H1 (cell line): Measurements from ENCODE around the gene PLB1. TPM values are rescaled to one million over a fixed set of nuclear protein-coding genes. Genes with fewer than 3 reads are reported as not detected.

Experiments used
- CTCF ChIA-PET: fragments of 300-600 bp; sonication (Branson Sonifier 250); formaldehyde crosslinking; loops from one replicate; lab custom pipeline; 2021; ENCODE audit not compliant: partially characterized antibody; lab: Charles Lee
- POLR2A ChIA-PET: fragments of 300-600 bp; sonication (Branson Sonifier 250); formaldehyde crosslinking; loops from one replicate; lab custom pipeline; 2021; ENCODE audit warnings: inconsistent platforms; ENCODE audit not compliant: partially characterized antibody; lab: Charles Lee
- DNase-seq, 2 experiments: peaks; one replicate each; pipeline versions ENCODE4 v3.0.0 to v3.0.0-alpha.2; 2010 to 2022; ENCODE audit warnings: low spot score in 2 of 2, low read depth in 1 of 2, mixed read lengths in 1 of 2
- FAIRE-seq: peaks from 2 replicates; lab custom pipeline; 2011; peaks lifted over from hg19 to GRCh38; lab: Jason Lieb, UNC
- H2AFZ ChIP-seq: 2 replicates; pipeline ENCODE4 v1.8.1; 2012; ENCODE audit warnings: low read length, inconsistent platforms
- H2AK5ac ChIP-seq: 2 replicates; pipeline ENCODE4 v1.6.1; 2013; ENCODE audit warnings: low read depth, low read length
- H2BK120ac ChIP-seq: replicated peaks from 2 replicates; pipeline ENCODE3; 2013; ENCODE audit warnings: low read depth, low read length, inconsistent platforms
- H2BK12ac ChIP-seq: 2 replicates; pipeline ENCODE4 v1.6.1; 2013; ENCODE audit warnings: low read depth, low read length
- H2BK15ac ChIP-seq: 2 replicates; pipeline ENCODE4 v1.6.1; 2013; ENCODE audit warnings: low read length
- H2BK20ac ChIP-seq: 2 replicates; pipeline ENCODE4 v1.6.1; 2013; ENCODE audit warnings: low read length
- H2BK5ac ChIP-seq: 2 replicates; pipeline ENCODE4 v1.6.1; 2013; ENCODE audit warnings: low read depth, low read length
- H3K14ac ChIP-seq: 2 replicates; pipeline ENCODE4 v1.6.1; 2013; ENCODE audit warnings: inconsistent platforms; ENCODE audit not compliant: insufficient read length
- H3K18ac ChIP-seq: 2 replicates; pipeline ENCODE4 v1.6.1; 2013; ENCODE audit warnings: low read length; ENCODE audit errors: extremely low read depth
- H3K23ac ChIP-seq: 2 replicates; pipeline ENCODE4 v1.6.1; 2013; ENCODE audit warnings: inconsistent platforms; ENCODE audit not compliant: insufficient read length
- H3K23me2 ChIP-seq: 2 replicates; pipeline ENCODE4 v1.6.1; 2013; ENCODE audit warnings: low read depth, low read length
- H3K27ac ChIP-seq: 2 replicates; pipeline ENCODE4 v1.6.1; 2011; ENCODE audit warnings: low read depth, low read length, inconsistent platforms
- H3K27me3 ChIP-seq, 4 experiments: replicated peaks in 1 of 4; 1 replicate in 1 of 4; 2 replicates in 3 of 4; pipeline versions ENCODE4 v1.6.1 to v1.8.1; 2011 to 2013; ENCODE audit warnings: low read length in 3 of 4, mild to moderate bottlenecking in 3 of 4, inconsistent platforms in 2 of 4, mixed read lengths in 2 of 4, moderate library complexity in 1 of 4; ENCODE audit not compliant: control insufficient read depth in 3 of 4, insufficient read depth in 3 of 4; ENCODE audit errors: extremely low read depth in 1 of 4
- H3K36me3 ChIP-seq, 4 experiments: 2 replicates each; pipeline versions ENCODE4 v1.6.1 to v1.8.1; 2011 to 2013; ENCODE audit warnings: mild to moderate bottlenecking in 4 of 4, low read length in 3 of 4, moderate library complexity in 2 of 4, control low read depth in 1 of 4, inconsistent platforms in 1 of 4; ENCODE audit not compliant: insufficient read depth in 4 of 4, control insufficient read depth in 2 of 4
- H3K4ac ChIP-seq: replicated peaks from 2 replicates; pipeline ENCODE3; 2013; ENCODE audit warnings: low read length, low read depth, mixed read lengths, inconsistent platforms; ENCODE audit not compliant: insufficient read length
- H3K4me1 ChIP-seq, 4 experiments: replicated peaks in 1 of 4; 1 replicate in 1 of 4; 2 replicates in 3 of 4; pipeline versions ENCODE4 v1.6.1 to v1.8.1; 2011 to 2013; ENCODE audit warnings: low read length in 3 of 4, inconsistent platforms in 2 of 4, mixed read lengths in 1 of 4; ENCODE audit not compliant: insufficient read depth in 4 of 4, control insufficient read depth in 3 of 4
- H3K4me2 ChIP-seq, 2 experiments: 2 replicates each; pipeline versions ENCODE4 v1.6.1 to v1.8.1; 2011 to 2013; ENCODE audit warnings: low read depth in 2 of 2, low read length in 2 of 2, control low read depth in 1 of 2, inconsistent platforms in 1 of 2, mild to moderate bottlenecking in 1 of 2; ENCODE audit not compliant: insufficient read depth in 1 of 2
- H3K4me3 ChIP-seq, 4 experiments: fragments of 200-600, 300-600 bp in 1 of 4; sonication (generic), shearing (Covaris generic), sonication (Bioruptor Twin) in 1 of 4; 2 replicates each; pipeline versions ENCODE4 v1.5.1 to v1.8.1; 2011 to 2016; ENCODE audit warnings: low read length in 4 of 4, low read depth in 3 of 4, control low read depth in 2 of 4, inconsistent platforms in 2 of 4, mild to moderate bottlenecking in 2 of 4, mixed read lengths in 1 of 4, moderate library complexity in 1 of 4; ENCODE audit not compliant: insufficient read depth in 2 of 4; ENCODE audit errors: extremely low read depth in 1 of 4
- H3K56ac ChIP-seq: replicated peaks from 2 replicates; pipeline ENCODE3; 2013; ENCODE audit warnings: low read depth, mild to moderate bottlenecking, mixed read lengths, low read length, inconsistent platforms; ENCODE audit not compliant: insufficient read length
- H3K79me1 ChIP-seq: 2 replicates; pipeline ENCODE4 v1.6.1; 2013; ENCODE audit warnings: low read depth, low read length, control low read depth
- H3K79me2 ChIP-seq, 2 experiments: 2 replicates each; pipeline versions ENCODE4 v1.6.1 to v1.8.1; 2012 to 2013; ENCODE audit warnings: low read length in 2 of 2, mild to moderate bottlenecking in 2 of 2, inconsistent platforms in 1 of 2; ENCODE audit not compliant: insufficient read depth in 2 of 2, control insufficient read depth in 1 of 2
- H3K9ac ChIP-seq, 4 experiments: replicated peaks in 1 of 4; 1 replicate in 1 of 4; 2 replicates in 3 of 4; pipeline versions ENCODE4 v1.6.1 to v1.8.1; 2011 to 2013; ENCODE audit warnings: low read depth in 3 of 4, low read length in 3 of 4, control low read depth in 2 of 4, mild to moderate bottlenecking in 2 of 4, moderate library complexity in 2 of 4, inconsistent platforms in 1 of 4; ENCODE audit errors: extremely low read depth in 1 of 4
- H3K9me3 ChIP-seq, 2 experiments: 2 replicates each; pipeline versions ENCODE4 v1.6.1 to v1.8.1; 2012 to 2013; ENCODE audit warnings: mild to moderate bottlenecking in 2 of 2, moderate library complexity in 2 of 2, control low read depth in 1 of 2, inconsistent platforms in 1 of 2, low read depth in 1 of 2, low read length in 1 of 2, mixed read lengths in 1 of 2; ENCODE audit not compliant: insufficient read depth in 2 of 2
- H4K20me1 ChIP-seq, 2 experiments: replicated peaks in 1 of 2; 2 replicates each; pipeline versions ENCODE3 to v1.8.1; 2011 to 2013; ENCODE audit warnings: inconsistent platforms in 2 of 2, low read length in 2 of 2, mild to moderate bottlenecking in 1 of 2; ENCODE audit not compliant: insufficient read depth in 2 of 2, control insufficient read depth in 1 of 2
- H4K5ac ChIP-seq: 2 replicates; pipeline ENCODE4 v1.6.1; 2013; ENCODE audit warnings: low read length, low read depth, mixed read lengths, inconsistent platforms; ENCODE audit not compliant: insufficient read length
- H4K8ac ChIP-seq: 2 replicates; pipeline ENCODE4 v1.8.0; 2013; ENCODE audit warnings: mild to moderate bottlenecking, moderate library complexity, low read length, inconsistent platforms; ENCODE audit not compliant: insufficient read depth; ENCODE audit errors: extremely low read depth
- H4K91ac ChIP-seq: replicated peaks from 2 replicates; pipeline ENCODE3; 2013; ENCODE audit warnings: low read length, mixed read lengths, inconsistent platforms; ENCODE audit not compliant: insufficient read length
- CBX5 ChIP-seq: fragments of 300-800, 300-1000 bp; sonication (generic); IDR thresholded peaks from 2 replicates; pipeline ENCODE4 v1.7.1; 2016; ENCODE audit warnings: antibody characterized with exemption, low read length, low read depth
- CBX8 ChIP-seq: fragments of 300-800, 300-1000 bp; sonication (generic); IDR thresholded peaks from 2 replicates; pipeline ENCODE4 v1.7.1; 2016; ENCODE audit warnings: low read depth, low read length, borderline replicate concordance
- CEBPB ChIP-seq: IDR thresholded peaks from 2 replicates; pipeline ENCODE4 v1.6.1; 2012; ENCODE audit warnings: low read depth, low read length
- CTBP2 ChIP-seq: IDR thresholded peaks from 2 replicates; pipeline ENCODE4 v1.7.0; 2011; ENCODE audit warnings: borderline replicate concordance, mild to moderate bottlenecking, moderate library complexity, mixed read lengths, low read length; ENCODE audit not compliant: insufficient read depth, insufficient read length
- EGR1 ChIP-seq: IDR thresholded peaks from 2 replicates; pipeline ENCODE4 v1.6.1; 2011; ENCODE audit warnings: low read depth, low read length, borderline replicate concordance
- MAX ChIP-seq: IDR thresholded peaks from 2 replicates; pipeline ENCODE4 v1.6.1; 2012; ENCODE audit warnings: inconsistent platforms
- POU5F1 ChIP-seq: IDR thresholded peaks from 2 replicates; pipeline ENCODE4 v1.6.1; 2011; ENCODE audit warnings: low read depth, mild to moderate bottlenecking, low read length, moderate library complexity
- RXRA ChIP-seq: IDR thresholded peaks from 2 replicates; pipeline ENCODE4 v1.6.1; 2011; ENCODE audit warnings: low read depth, mild to moderate bottlenecking, low read length, moderate library complexity; ENCODE audit not compliant: insufficient read depth
- TBP ChIP-seq: IDR thresholded peaks from 2 replicates; pipeline ENCODE4 v1.6.1; 2011; ENCODE audit warnings: low read depth, low read length, improper control_type of control experiment
- WGBS, 2 experiments: shearing (Covaris generic) in 1 of 2; methylation state at CpG; one replicate each; pipeline versions ENCODE4 v1.1.6 to v1.1.7; 2013 to 2015; ENCODE audit warnings: low lambda C conversion rate in 2 of 2, mixed read lengths in 2 of 2, inconsistent platforms in 1 of 2, low coverage in 1 of 2, missing lambda C conversion rate in 1 of 2; ENCODE audit not compliant: insufficient replicate concordance in 2 of 2, insufficient coverage in 1 of 2, insufficient read length in 1 of 2; ENCODE audit errors: extremely low coverage in 1 of 2, missing lambda C conversion rate in 1 of 2; 5-methylcytosine and 5-hydroxymethylcytosine counted together
- polyA plus RNA-seq, 7 experiments: library from polyadenylated mRNA; depleted of rRNA in 3 of 7; stranded (reverse) in 5 of 7; unstranded in 2 of 7; fragments of >200 nt in 5 of 7; fragments of 200-250 nt in 2 of 7; gene quantifications; 1 replicate in 5 of 7; 2 replicates in 1 of 7; 4 replicates in 1 of 7; pipeline versions ENCODE4 v1.2.1 to v1.2.3, GENCODE V29; 2011 to 2013; ENCODE audit warnings: missing spikeins in 2 of 7, mixed read lengths in 2 of 7
- total RNA-seq: library from RNA; stranded (reverse); fragmentation: NEBNext Ultra II Directional; extraction: Animal tissue kit (Norgen Biotek cat#: 25700); gene quantifications from 2 replicates; pipeline ENCODE4 v1.2.1, GENCODE V29; 2021

PLB1 gene
- total and polyA plus RNA-seq, 2 of the 8 experiments (the other 6 are each of a cell fraction or from before 2014, with no cell fraction given): 0.20 to 0.36 TPM

- CTCF ChIA-PET: interaction anchor here (0.8 to 7.0 kb wide), 4 partner anchors 13 to 30 kb away, joined by 3 to 55 read pairs (median 25); no protein-coding TSS in a partner anchor
- POLR2A ChIA-PET: no interaction called here
- no peak overlapping the region for H3K56ac ChIP-seq
Observed at GRCh38 chr2:28564346-28564745, 68.5 kb downstream of the PLB1 start.

More at GRCh38 chr2:28564346-28564745, 68.5 kb downstream of the PLB1 start:
- H2BK120ac ChIP-seq: no peak overlapping the region
- H4K20me1 ChIP-seq: no peaks in the 10 kb centered on the region
- no peaks in the 10 kb centered on the region; a peak in 1 of 7 replicates for H3K4me1 ChIP-seq
- no peak overlapping the region for H2AK5ac ChIP-seq
- WGBS, 2 experiments: 91% methylated on average over 4 of the region's 4 CpGs; no CpG with 5 or more reads in 1 of the 2 experiments
- no peak for FAIRE-seq
- H3K4ac ChIP-seq: no peak overlapping the region
- no peak overlapping the region for H2AFZ ChIP-seq
- H2BK5ac ChIP-seq: no peak overlapping the region
- H3K4me2 ChIP-seq: no peak overlapping the region
- no peak overlapping the region for H2BK12ac ChIP-seq
- H3K27ac ChIP-seq: no peak overlapping the region
- H2BK15ac ChIP-seq: no peak overlapping the region
- no peaks in the 10 kb centered on the region for H3K36me3 ChIP-seq
- no peak for DNase-seq
- H3K79me1 ChIP-seq: no peaks in the 10 kb centered on the region
- no peaks in the 10 kb centered on the region for H3K79me2 ChIP-seq
- H3K27me3 ChIP-seq: peaks cover 0 to 5% (median 1%) of the 10 kb centered on the region in 4 experiments; a peak in 1 of 7 replicates
- no peak overlapping the region for H2BK20ac ChIP-seq
- H3K23me2 ChIP-seq: no peaks in the 10 kb centered on the region; the same call in 1 of the 2 replicates
- H4K5ac ChIP-seq: no peak overlapping the region
- no peak overlapping the region for H3K9ac ChIP-seq
- H3K9me3 ChIP-seq: no peaks in the 10 kb centered on the region
- TF ChIP-seq CTBP2: no peak
- TF ChIP-seq TBP: no peak
- TF ChIP-seq CBX5: no peak
- TF ChIP-seq RXRA: no peak
- TF ChIP-seq EGR1: no peak
- TF ChIP-seq CEBPB: no peak
- no peak for TF ChIP-seq POU5F1
- TF ChIP-seq MAX: no peak
- TF ChIP-seq CBX8: no peak
- H4K8ac ChIP-seq: 0 out of 2 replicates have a peak overlapping the region, but pooled peaks have one; percentile 12
- H3K14ac ChIP-seq: no peak overlapping the region
- no peak overlapping the region for H3K23ac ChIP-seq
- no peak overlapping the region for H3K4me3 ChIP-seq
- no peak overlapping the region for H4K91ac ChIP-seq
- H3K18ac ChIP-seq: no peak overlapping the region
